WERI-Rb-1 (cell line): ENCODE results near the gene KCNK15.

Experiments used
- DNase-seq: peaks from one replicate; pipeline ENCODE4 v3.0.0-alpha.2; 2020
- H3K27ac ChIP-seq: fragments of 250-450 bp; sonication (Bioruptor Pico); 2 replicates; pipeline ENCODE4 v1.5.1; 2020; ENCODE audit warnings: mild to moderate bottlenecking, moderate library complexity
- H3K27me3 ChIP-seq: fragments of 250-450 bp; sonication (Bioruptor Pico); 2 replicates; pipeline ENCODE4 v1.5.1; 2021; ENCODE audit warnings: mild to moderate bottlenecking, low read depth, moderate library complexity; ENCODE audit not compliant: insufficient read depth, severe bottlenecking
- H3K36me3 ChIP-seq: fragments of 250-450 bp; sonication (Bioruptor Pico); 2 replicates; pipeline ENCODE4 v1.5.1; 2020; ENCODE audit warnings: mild to moderate bottlenecking, moderate library complexity
- H3K4me3 ChIP-seq: 2 replicates; pipeline ENCODE4 v1.5.1; 2011; ENCODE audit warnings: low read depth, mild to moderate bottlenecking, control low read depth, low read length
- H3K9me3 ChIP-seq: fragments of 250-450 bp; sonication (Bioruptor Pico); 2 replicates; pipeline ENCODE4 v1.5.1; 2021; ENCODE audit warnings: mild to moderate bottlenecking, moderate library complexity; ENCODE audit not compliant: severe bottlenecking
- TF ChIP-seq, protein P1 (sequence below): IDR thresholded peaks from 2 replicates; pipeline ENCODE4 v1.5.1; 2011; ENCODE audit warnings: low read depth, mild to moderate bottlenecking, control low read depth, inconsistent platforms, low read length

Gene KCNK15

DNA sequence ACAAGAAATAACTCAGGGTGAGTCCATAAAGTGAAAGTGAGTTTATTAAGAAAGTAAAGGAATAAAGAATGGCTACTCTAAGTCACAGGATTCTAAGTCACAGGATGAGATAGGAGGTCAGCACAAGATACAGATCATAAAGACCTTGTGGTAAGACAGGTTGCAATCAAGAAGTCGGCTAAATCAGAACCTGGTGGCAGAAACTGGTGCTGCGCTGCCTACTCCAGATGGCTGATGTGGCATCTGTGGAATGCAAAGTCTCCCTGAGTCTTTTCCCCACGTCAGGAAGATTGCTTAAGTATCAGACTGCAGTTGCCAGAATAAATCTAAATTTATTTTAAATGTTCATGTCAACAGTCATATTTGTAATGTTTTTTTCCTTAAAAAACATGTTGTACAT, 10.7 kb upstream of the KCNK15 start:
- H3K27ac ChIP-seq = no peak overlapping the region
- H3K9me3 ChIP-seq = no peaks in the 10 kb centered on the region
- no peaks in the 10 kb centered on the region for H3K27me3 ChIP-seq
- H3K36me3 ChIP-seq = no peaks in the 10 kb centered on the region; the same call in 1 of the 2 replicates
- no peak overlapping the region for H3K4me3 ChIP-seq
- peak; percentile 34 for DNase-seq
- TF ChIP-seq, protein P1, sequence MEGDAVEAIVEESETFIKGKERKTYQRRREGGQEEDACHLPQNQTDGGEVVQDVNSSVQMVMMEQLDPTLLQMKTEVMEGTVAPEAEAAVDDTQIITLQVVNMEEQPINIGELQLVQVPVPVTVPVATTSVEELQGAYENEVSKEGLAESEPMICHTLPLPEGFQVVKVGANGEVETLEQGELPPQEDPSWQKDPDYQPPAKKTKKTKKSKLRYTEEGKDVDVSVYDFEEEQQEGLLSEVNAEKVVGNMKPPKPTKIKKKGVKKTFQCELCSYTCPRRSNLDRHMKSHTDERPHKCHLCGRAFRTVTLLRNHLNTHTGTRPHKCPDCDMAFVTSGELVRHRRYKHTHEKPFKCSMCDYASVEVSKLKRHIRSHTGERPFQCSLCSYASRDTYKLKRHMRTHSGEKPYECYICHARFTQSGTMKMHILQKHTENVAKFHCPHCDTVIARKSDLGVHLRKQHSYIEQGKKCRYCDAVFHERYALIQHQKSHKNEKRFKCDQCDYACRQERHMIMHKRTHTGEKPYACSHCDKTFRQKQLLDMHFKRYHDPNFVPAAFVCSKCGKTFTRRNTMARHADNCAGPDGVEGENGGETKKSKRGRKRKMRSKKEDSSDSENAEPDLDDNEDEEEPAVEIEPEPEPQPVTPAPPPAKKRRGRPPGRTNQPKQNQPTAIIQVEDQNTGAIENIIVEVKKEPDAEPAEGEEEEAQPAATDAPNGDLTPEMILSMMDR = peak; percentile 34

DNA sequence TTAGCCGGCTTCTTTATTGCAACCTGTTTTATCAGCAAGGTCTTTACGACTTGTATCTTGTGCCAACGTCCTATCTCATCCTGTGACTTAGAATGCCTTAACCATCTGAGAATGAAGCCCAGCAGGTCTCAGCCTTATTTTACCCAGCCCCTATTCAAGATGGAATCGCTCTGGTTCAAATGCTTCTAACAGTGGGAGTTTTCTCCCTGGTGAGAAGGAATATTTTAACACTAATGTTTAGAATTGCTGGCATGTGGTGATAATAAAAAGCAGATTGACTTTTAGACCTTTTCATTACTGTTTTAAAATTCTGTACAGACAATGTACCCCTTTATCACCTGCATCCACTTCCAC, 9.9 kb upstream of the KCNK15 start:
- no peaks in the 10 kb centered on the region; the same call in 1 of the 2 replicates for H3K36me3 ChIP-seq
- TF ChIP-seq, protein P1 = no peak
- no peak for DNase-seq
- H3K27me3 ChIP-seq = no peaks in the 10 kb centered on the region
- no peaks in the 10 kb centered on the region for H3K9me3 ChIP-seq
- H3K4me3 ChIP-seq = no peak overlapping the region
- no peak overlapping the region for H3K27ac ChIP-seq

- Histone ChIP-seq H3K9me3 (no peaks in the 10 kb centered on the region), H3K36me3 (no peaks in the 10 kb centered on the region; the same call in 1 of the 2 replicates), H3K4me3 (no peak overlapping the region), H3K27me3 (no peaks in the 10 kb centered on the region), H3K27ac (no peak overlapping the region)
- TF ChIP-seq, protein P1 = no peak
- peak; percentile 66 for DNase-seq
These were observed 9.3 kb upstream of the KCNK15 start for GRCh38 chr20:44736170-44737021.

DNA sequence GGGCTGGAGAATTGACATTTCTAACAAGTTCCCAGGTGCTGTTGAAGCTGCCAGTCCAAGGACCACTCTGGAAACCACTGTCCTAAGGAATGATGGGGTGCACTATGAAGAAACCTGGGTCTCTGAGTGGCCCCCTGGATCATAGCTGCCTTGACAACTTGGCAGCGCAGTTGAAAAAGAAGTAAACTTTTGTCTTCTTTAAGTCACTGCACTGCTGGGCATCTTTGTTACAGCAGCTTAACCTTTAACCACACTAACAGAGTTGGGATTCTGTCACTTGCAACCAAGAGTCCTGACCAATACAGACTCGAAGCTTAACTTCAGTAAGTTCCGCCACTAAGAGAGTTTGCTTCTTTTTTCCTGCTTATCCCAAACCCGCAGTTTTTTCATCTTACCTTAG, 8.5 kb upstream of the KCNK15 start:
- Histone ChIP-seq H3K27ac (no peak overlapping the region), H3K4me3 (no peak overlapping the region), H3K9me3 (no peaks in the 10 kb centered on the region), H3K27me3 (no peaks in the 10 kb centered on the region), H3K36me3 (no peaks in the 10 kb centered on the region; the same call in 1 of the 2 replicates)
- TF ChIP-seq, protein P1 = no peak
- no peak for DNase-seq

GRCh38 chr20:44738813-44739477, 6.7 kb upstream of the KCNK15 start:
- Histone ChIP-seq H3K9me3 (no peaks in the 10 kb centered on the region), H3K4me3 (peak overlapping the region; percentile 16), H3K36me3 (no peaks in the 10 kb centered on the region; the same call in 1 of the 2 replicates), H3K27me3 (no peaks in the 10 kb centered on the region), H3K27ac (peak overlapping the region; percentile 71)
- TF ChIP-seq, protein P1 = no peak
- peak; percentile 86 for DNase-seq
